CD4-positive, alpha-beta T cell (primary cell): Measurements from ENCODE around the gene SCNN1G. TPM values are rescaled to one million over a fixed set of nuclear protein-coding genes. Genes with fewer than 3 reads are reported as not detected.
"Not testable (repeated sequence)": the region's sequence is repeated elsewhere in the genome, so short reads cannot be mapped to it uniquely, and the experiment has no call there.

Experiments
- ATAC-seq: fragments of 200-7000 bp; cut with Tn5 transposase; one replicate; pipeline ENCODE4 v1.10.0; 2022; ENCODE audit warnings: mild to moderate bottlenecking; ENCODE audit not compliant: poor library complexity
- CTCF ChIA-PET: fragments of 350-600 bp; sonication (Branson Sonifier 250); formaldehyde crosslinking; loops from one replicate; lab custom pipeline; 2021; ENCODE audit warnings: antibody characterized with exemption, inconsistent platforms; lab: Charles Lee
- POLR2A ChIA-PET: fragments of 350-600 bp; sonication (Branson Sonifier 250); formaldehyde crosslinking; loops from one replicate; lab custom pipeline; 2021; ENCODE audit warnings: antibody characterized with exemption, inconsistent platforms; lab: Charles Lee
- DNase-seq, 14 experiments: peaks; one replicate each; pipeline ENCODE4 v3.0.0-alpha.2; 2013 to 2020; ENCODE audit warnings: mixed read lengths in 2 of 14
- H3K27ac ChIP-seq, 2 donors: one replicate each; pipeline versions ENCODE4 v1.5.1 to v1.7.0; 2013; ENCODE audit warnings: low read length in 2 of 2, low read depth in 1 of 2, mild to moderate bottlenecking in 1 of 2
- H3K27me3 ChIP-seq, 2 experiments: 1 replicate in 1 of 2; 2 replicates in 1 of 2; pipeline versions ENCODE4 v1.6.1 to v1.7.0; 2013; ENCODE audit warnings: low read length in 2 of 2, control low read depth in 1 of 2, mild to moderate bottlenecking in 1 of 2, moderate library complexity in 1 of 2; ENCODE audit not compliant: insufficient read depth in 2 of 2, control insufficient read depth in 1 of 2
- H3K36me3 ChIP-seq: one replicate; pipeline ENCODE4 v1.6.1; 2013; ENCODE audit warnings: low read length, control low read depth; ENCODE audit not compliant: insufficient read depth
- H3K4me1 ChIP-seq: one replicate; pipeline ENCODE4 v1.6.1; 2013; ENCODE audit warnings: low read length, control low read depth; ENCODE audit not compliant: insufficient read depth
- H3K4me3 ChIP-seq: one replicate; pipeline ENCODE4 v1.5.1; 2013; ENCODE audit warnings: mild to moderate bottlenecking, low read length, moderate library complexity
- H3K9me3 ChIP-seq, 2 experiments: 1 replicate in 1 of 2; 2 replicates in 1 of 2; pipeline versions ENCODE4 v1.6.1 to v1.7.0; 2013; ENCODE audit warnings: low read length in 2 of 2, mild to moderate bottlenecking in 2 of 2, control low read depth in 1 of 2, moderate library complexity in 1 of 2; ENCODE audit not compliant: control insufficient read depth in 1 of 2, insufficient read depth in 1 of 2
- H3K27ac Mint-ChIP-seq: one replicate; pipeline ENCODE4 v1.8.0; 2020; ENCODE audit warnings: mixed read lengths
- H3K27me3 Mint-ChIP-seq: one replicate; pipeline ENCODE4 v1.8.0; 2021; ENCODE audit warnings: mixed read lengths
- H3K36me3 Mint-ChIP-seq: one replicate; pipeline ENCODE4 v1.8.0; 2021; ENCODE audit warnings: low read depth, mixed read lengths
- H3K4me1 Mint-ChIP-seq: one replicate; pipeline ENCODE4 v1.8.0; 2021; ENCODE audit warnings: low read depth, mixed read lengths
- H3K4me3 Mint-ChIP-seq: one replicate; pipeline ENCODE4 v1.8.0; 2020; ENCODE audit warnings: mild to moderate bottlenecking, mixed read lengths
- H3K9me3 Mint-ChIP-seq: one replicate; pipeline ENCODE4 v1.8.0; 2020; ENCODE audit warnings: mixed read lengths
- CTCF ChIP-seq: fragments of 200-600 bp; IDR thresholded peaks from one replicate; pipeline ENCODE4 v1.8.0; 2022; ENCODE audit warnings: antibody characterized with exemption, mild to moderate bottlenecking
- intact Hi-C, 2 experiments: fragments of 100-400 bp; cut with DNase I in 1 of 2; cut with micrococcal nuclease in 1 of 2; formaldehyde crosslinking; loops; one replicate each; pipeline versions ENCODE4 v1.15.1 to v1.9.0; 2023 to 2025; cut with DNase I, micrococcal nuclease
- total RNA-seq, 174 experiments: library from RNA in 2 of 174; stranded (reverse) in 2 of 174; gene quantifications; one replicate each; pipeline ENCODE4 v1.2.3 and lab custom pipeline; 2021 to 2026

Gene SCNN1G
- total RNA-seq, 2 experiments from 2014 or later, result not detected

- H3K9me3 ChIP-seq, result no peaks in the 10 kb centered on the region
- intact Hi-C loops, result no loop called here
- Mint-ChIP-seq H3K9me3 (no peaks in the 10 kb centered on the region), H3K4me3 (no peak overlapping the region), H3K36me3 (no peaks in the 10 kb centered on the region), H3K27ac (no peak overlapping the region), H3K27me3 (peaks cover 6% of the 10 kb centered on the region), H3K4me1 (no peaks in the 10 kb centered on the region)
- CTCF ChIA-PET, result no interaction called here
- no peaks in the 10 kb centered on the region for H3K4me1 ChIP-seq
- H3K4me3 ChIP-seq, result no peak overlapping the region
- no peaks in the 10 kb centered on the region for H3K36me3 ChIP-seq
- ATAC-seq (no peak), DNase-seq (no peak)
- H3K27me3 ChIP-seq, result no peaks in the 10 kb centered on the region
- no peak for TF ChIP-seq CTCF
- POLR2A ChIA-PET, result interaction anchor here (1.0 kb wide), 1 partner anchor 103 kb away, joined by 4 read pairs; the partner anchor contains the start of gene USP31
- H3K27ac ChIP-seq, result no peak overlapping the region
These were observed 69.8 kb downstream of the SCNN1G start for GRCh38 chr16:23252310-23252709.

- CTCF ChIA-PET, DNase-seq, H3K9me3 ChIP-seq, H3K36me3 Mint-ChIP-seq, H3K27me3 Mint-ChIP-seq, ATAC-seq, H3K4me1 ChIP-seq, H3K27me3 ChIP-seq, H3K4me3 Mint-ChIP-seq, POLR2A ChIA-PET, H3K27ac ChIP-seq, H3K4me1 Mint-ChIP-seq, H3K9me3 Mint-ChIP-seq, intact Hi-C loops, H3K4me3 ChIP-seq, H3K36me3 ChIP-seq, H3K27ac Mint-ChIP-seq: not testable (repeated sequence)
These were observed 71.1 kb downstream of the SCNN1G start for GRCh38 chr16:23253650-23254049.

GRCh38 chr16:23254338-23254737 lies 71.8 kb downstream of the SCNN1G start:
- Histone ChIP-seq H3K27ac (no peak overlapping the region), H3K36me3 (no peaks in the 10 kb centered on the region), H3K4me1 (no peaks in the 10 kb centered on the region), H3K9me3 (no peaks in the 10 kb centered on the region), H3K27me3 (no peaks in the 10 kb centered on the region), H3K4me3 (no peak overlapping the region)
- H3K36me3 Mint-ChIP-seq, result no peaks in the 10 kb centered on the region
- intact Hi-C loops, result no loop called here
- CTCF ChIA-PET, result no interaction called here
- no peak overlapping the region for H3K4me3 Mint-ChIP-seq
- no peaks in the 10 kb centered on the region for H3K4me1 Mint-ChIP-seq
- no peak for DNase-seq
- ATAC-seq, result peak; percentile 43
- no peak for TF ChIP-seq CTCF
- peaks cover 6% of the 10 kb centered on the region for H3K27me3 Mint-ChIP-seq
- no peaks in the 10 kb centered on the region for H3K9me3 Mint-ChIP-seq
- POLR2A ChIA-PET, result no interaction called here
- H3K27ac Mint-ChIP-seq, result no peak overlapping the region

- intact Hi-C loops, result no loop called here
- Mint-ChIP-seq H3K9me3 (no peaks in the 10 kb centered on the region), H3K36me3 (no peaks in the 10 kb centered on the region), H3K4me1 (no peaks in the 10 kb centered on the region), H3K4me3 (no peak overlapping the region), H3K27me3 (peaks cover 6% of the 10 kb centered on the region), H3K27ac (no peak overlapping the region)
- no peak overlapping the region for H3K4me3 ChIP-seq
- no peaks in the 10 kb centered on the region for H3K27me3 ChIP-seq
- H3K9me3 ChIP-seq, result no peaks in the 10 kb centered on the region
- no peak for TF ChIP-seq CTCF
- ATAC-seq, result no peak
- CTCF ChIA-PET, result no interaction called here
- no peak for DNase-seq
- H3K4me1 ChIP-seq, result no peaks in the 10 kb centered on the region
- POLR2A ChIA-PET, result no interaction called here
- H3K27ac ChIP-seq, result no peak overlapping the region
- H3K36me3 ChIP-seq, result no peaks in the 10 kb centered on the region
These were observed 72.5 kb downstream of the SCNN1G start for GRCh38 chr16:23255000-23255399.
